ENCODE data around the gene C1QTNF2. TPM values are rescaled to one million over a fixed set of nuclear protein-coding genes. Genes with fewer than 3 reads are reported as not detected.
A peak's percentile ranks its signal among the peaks of the same experiment; 100 is the strongest.
"Not testable (repeated sequence)": the region's sequence is repeated elsewhere in the genome, so short reads cannot be mapped to it uniquely, and the experiment has no call there.

The C1QTNF2 gene
- polyA plus RNA-seq, 1 donor (not counting 4 experiments of a cell fraction or from before 2014, with no cell fraction given) = 0.07 TPM

DNA sequence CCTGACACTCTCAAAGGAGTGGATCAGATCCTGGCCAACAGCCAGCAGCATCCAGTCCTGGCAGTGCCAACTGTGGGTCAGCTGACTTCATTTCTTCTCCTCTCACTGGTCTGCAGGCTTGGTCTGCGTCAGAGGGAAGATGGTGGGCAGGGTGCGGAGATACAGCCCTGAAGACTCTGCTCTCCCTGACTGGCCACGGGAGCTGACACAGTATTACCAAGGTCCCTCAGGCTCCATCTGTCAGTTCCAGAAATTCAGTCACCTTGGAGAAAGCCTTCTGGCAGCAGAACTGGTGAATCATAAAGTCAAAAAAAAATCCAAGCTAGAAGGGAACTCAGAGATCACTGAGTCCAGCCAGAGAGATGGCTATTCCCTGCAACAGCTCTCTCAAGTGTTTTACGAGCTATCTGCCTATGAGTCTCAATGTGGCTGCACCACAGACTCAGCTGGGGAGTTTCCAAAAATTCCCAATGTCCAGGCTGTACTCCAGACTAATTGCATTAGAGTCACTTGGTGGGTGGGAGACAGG, 27.9 kb downstream of the C1QTNF2 start:
- no peak overlapping the region for H3K9ac ChIP-seq (ENCODE audit: control insufficient read depth, extremely low read depth, insufficient read depth, low read length)
- no peak for FAIRE-seq

DNA sequence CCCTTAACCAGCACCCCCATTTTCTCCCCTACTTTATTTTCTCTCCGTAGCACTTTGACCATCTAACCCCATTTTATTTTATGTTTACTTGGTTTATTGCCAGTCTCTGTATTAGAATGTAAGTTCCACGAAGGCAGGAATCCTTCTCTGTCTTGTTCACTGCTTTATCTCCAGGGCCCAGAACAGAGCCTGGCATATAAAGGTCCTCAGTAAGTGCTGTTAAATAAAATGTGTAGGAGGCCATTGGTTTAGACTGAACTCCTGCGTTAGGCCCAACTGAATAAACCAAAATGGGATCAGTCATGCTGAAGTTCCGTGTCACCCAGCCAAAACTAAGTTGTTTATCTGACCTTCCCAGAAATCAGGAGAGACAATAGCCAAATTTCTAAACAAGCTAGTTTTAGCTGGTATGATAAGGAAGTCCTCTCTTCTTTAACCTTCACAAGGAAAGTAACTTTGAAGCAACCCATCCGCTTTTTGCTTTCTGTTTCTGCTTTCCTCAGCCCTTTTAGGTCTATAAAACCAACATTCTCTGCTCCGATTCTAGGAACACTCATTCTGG, 29.0 kb downstream of the C1QTNF2 start:
- Histone ChIP-seq H3K79me2 (ENCODE audit: control insufficient read depth, insufficient read depth, low read length) (no peaks in the 10 kb centered on the region), H3K27me3 (ENCODE audit: control insufficient read depth, extremely low read depth, insufficient read depth, low read length) (no peaks in the 10 kb centered on the region), H3K4me1 (ENCODE audit: control insufficient read depth, extremely low read depth, insufficient read depth, low read length) (peaks cover 3% of the 10 kb centered on the region), H3K27ac (ENCODE audit: control insufficient read depth, insufficient read depth, low read length) (no peak overlapping the region), H3K4me2 (ENCODE audit: control insufficient read depth, extremely low read depth, insufficient read depth, low read depth, low read length) (no peak overlapping the region), H4K20me1 (ENCODE audit: control insufficient read depth, extremely low read depth, insufficient read depth, low read length) (no peaks in the 10 kb centered on the region), H2AFZ (ENCODE audit: control insufficient read depth, low read length) (no peak overlapping the region), H3K4me3 (ENCODE audit: control insufficient read depth in 2 of 3, extremely low read depth in 1 of 3, insufficient read depth in 2 of 3, low read depth in 1 of 3, low read length in 3 of 3) (no peak overlapping the region), H3K9me3 (ENCODE audit: control insufficient read depth, low read depth, low read length) (no peaks in the 10 kb centered on the region), H3K36me3 (ENCODE audit: control insufficient read depth in 2 of 2, extremely low read depth in 1 of 2, insufficient read depth in 2 of 2, low read length in 2 of 2) (no peaks in the 10 kb centered on the region), H3K9me1 (ENCODE audit: control insufficient read depth, extremely low read depth, insufficient read depth, low read length) (no peaks in the 10 kb centered on the region), H3K9ac (ENCODE audit: control insufficient read depth, extremely low read depth, insufficient read depth, low read length) (no peak overlapping the region)
- no peak for TF ChIP-seq EZH2 (IDR thresholded peaks at IDR 0.05; ENCODE audit: low read length)
- TF ChIP-seq, protein P1, sequence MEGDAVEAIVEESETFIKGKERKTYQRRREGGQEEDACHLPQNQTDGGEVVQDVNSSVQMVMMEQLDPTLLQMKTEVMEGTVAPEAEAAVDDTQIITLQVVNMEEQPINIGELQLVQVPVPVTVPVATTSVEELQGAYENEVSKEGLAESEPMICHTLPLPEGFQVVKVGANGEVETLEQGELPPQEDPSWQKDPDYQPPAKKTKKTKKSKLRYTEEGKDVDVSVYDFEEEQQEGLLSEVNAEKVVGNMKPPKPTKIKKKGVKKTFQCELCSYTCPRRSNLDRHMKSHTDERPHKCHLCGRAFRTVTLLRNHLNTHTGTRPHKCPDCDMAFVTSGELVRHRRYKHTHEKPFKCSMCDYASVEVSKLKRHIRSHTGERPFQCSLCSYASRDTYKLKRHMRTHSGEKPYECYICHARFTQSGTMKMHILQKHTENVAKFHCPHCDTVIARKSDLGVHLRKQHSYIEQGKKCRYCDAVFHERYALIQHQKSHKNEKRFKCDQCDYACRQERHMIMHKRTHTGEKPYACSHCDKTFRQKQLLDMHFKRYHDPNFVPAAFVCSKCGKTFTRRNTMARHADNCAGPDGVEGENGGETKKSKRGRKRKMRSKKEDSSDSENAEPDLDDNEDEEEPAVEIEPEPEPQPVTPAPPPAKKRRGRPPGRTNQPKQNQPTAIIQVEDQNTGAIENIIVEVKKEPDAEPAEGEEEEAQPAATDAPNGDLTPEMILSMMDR (optimal IDR thresholded peaks at IDR 0.05 in 1 of 3, IDR thresholded peaks at IDR 0.05 in 1 of 3, conservative IDR thresholded peaks at IDR 0.05 in 1 of 3; ENCODE audit: extremely low read depth in 1 of 3, insufficient read depth in 2 of 3, low read length in 3 of 3) = no peak
- DNase-seq (ENCODE audit: low read depth, low spot score) (no peak), FAIRE-seq (no peak)
- dilution Hi-C loops (cut with MboI; ENCODE audit: extremely low pct_ligation_motif_present, low sequenced_read_pairs) = no loop called here

More for the DNA sequence above, 27.9 kb downstream of the C1QTNF2 start:
- TF ChIP-seq EZH2 (IDR thresholded peaks at IDR 0.05; ENCODE audit: low read length) = no peak
- TF ChIP-seq, protein P1 (optimal IDR thresholded peaks at IDR 0.05 in 1 of 3, IDR thresholded peaks at IDR 0.05 in 1 of 3, conservative IDR thresholded peaks at IDR 0.05 in 1 of 3; ENCODE audit: extremely low read depth in 1 of 3, insufficient read depth in 2 of 3, low read length in 3 of 3) = no peak
- Histone ChIP-seq H3K27me3 (ENCODE audit: control insufficient read depth, extremely low read depth, insufficient read depth, low read length) (no peaks in the 10 kb centered on the region), H2AFZ (ENCODE audit: control insufficient read depth, low read length) (no peak overlapping the region), H3K4me2 (ENCODE audit: control insufficient read depth, extremely low read depth, insufficient read depth, low read depth, low read length) (no peak overlapping the region), H3K9me3 (ENCODE audit: control insufficient read depth, low read depth, low read length) (no peaks in the 10 kb centered on the region), H4K20me1 (ENCODE audit: control insufficient read depth, extremely low read depth, insufficient read depth, low read length) (no peaks in the 10 kb centered on the region), H3K79me2 (ENCODE audit: control insufficient read depth, insufficient read depth, low read length) (no peaks in the 10 kb centered on the region), H3K4me3 (ENCODE audit: control insufficient read depth in 2 of 3, extremely low read depth in 1 of 3, insufficient read depth in 2 of 3, low read depth in 1 of 3, low read length in 3 of 3) (no peak overlapping the region), H3K27ac (ENCODE audit: control insufficient read depth, insufficient read depth, low read length) (no peak overlapping the region), H3K36me3 (ENCODE audit: control insufficient read depth in 2 of 2, extremely low read depth in 1 of 2, insufficient read depth in 2 of 2, low read length in 2 of 2) (no peaks in the 10 kb centered on the region), H3K4me1 (ENCODE audit: control insufficient read depth, extremely low read depth, insufficient read depth, low read length) (peaks cover 3% of the 10 kb centered on the region), H3K9me1 (ENCODE audit: control insufficient read depth, extremely low read depth, insufficient read depth, low read length) (no peaks in the 10 kb centered on the region)
- peak; percentile 33 for DNase-seq (ENCODE audit: low read depth, low spot score)
- dilution Hi-C loops (cut with MboI; ENCODE audit: extremely low pct_ligation_motif_present, low sequenced_read_pairs) = no loop called here

DNA sequence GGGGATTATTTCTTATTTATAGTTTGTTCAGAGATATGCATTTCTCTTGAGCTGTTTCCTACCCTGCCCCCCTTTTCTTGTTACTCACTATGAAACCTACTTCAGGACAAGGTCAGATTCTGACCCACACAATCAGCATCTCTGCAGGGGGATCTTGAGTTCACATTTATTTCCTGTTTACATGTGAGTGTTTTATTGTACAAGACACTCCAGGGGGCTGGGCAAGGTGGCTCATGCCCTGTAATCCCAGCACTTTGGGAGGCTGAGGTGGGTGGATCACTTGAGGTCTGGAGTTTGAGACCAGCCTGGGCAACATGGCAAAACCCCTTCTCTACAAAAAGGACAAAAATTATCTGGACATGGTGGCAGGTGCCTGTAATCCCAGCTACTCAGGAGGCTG, 29.9 kb downstream of the C1QTNF2 start:
- FAIRE-seq; H3K4me1 ChIP-seq (ENCODE audit: control insufficient read depth, extremely low read depth, insufficient read depth, low read length); DNase-seq (ENCODE audit: low read depth, low spot score); H3K36me3 ChIP-seq (ENCODE audit: control insufficient read depth in 2 of 2, extremely low read depth in 1 of 2, insufficient read depth in 2 of 2, low read length in 2 of 2); H3K4me2 ChIP-seq (ENCODE audit: control insufficient read depth, extremely low read depth, insufficient read depth, low read depth, low read length); H3K9me3 ChIP-seq (ENCODE audit: control insufficient read depth, low read depth, low read length); H3K79me2 ChIP-seq (ENCODE audit: control insufficient read depth, insufficient read depth, low read length); H3K27me3 ChIP-seq (ENCODE audit: control insufficient read depth, extremely low read depth, insufficient read depth, low read length); H3K9me1 ChIP-seq (ENCODE audit: control insufficient read depth, extremely low read depth, insufficient read depth, low read length); H3K27ac ChIP-seq (ENCODE audit: control insufficient read depth, insufficient read depth, low read length); H3K4me3 ChIP-seq (ENCODE audit: control insufficient read depth in 2 of 3, extremely low read depth in 1 of 3, insufficient read depth in 2 of 3, low read depth in 1 of 3, low read length in 3 of 3); H3K9ac ChIP-seq (ENCODE audit: control insufficient read depth, extremely low read depth, insufficient read depth, low read length); H4K20me1 ChIP-seq (ENCODE audit: control insufficient read depth, extremely low read depth, insufficient read depth, low read length); dilution Hi-C loops (cut with MboI; ENCODE audit: extremely low pct_ligation_motif_present, low sequenced_read_pairs); H2AFZ ChIP-seq (ENCODE audit: control insufficient read depth, low read length): not testable (repeated sequence)
